PC-3 (cell line): ENCODE measurements around the gene L3HYPDH. TPM values are rescaled to one million over a fixed set of nuclear protein-coding genes. Genes with fewer than 3 reads are reported as not detected.
A peak's percentile ranks its signal among the peaks of the same experiment; 100 is the strongest.

Experiments
- ATAC-seq: fragments of 200-7000 bp; cut with Tn5 transposase; 2 replicates; pipeline ENCODE4 v1.9.1; 2020; ENCODE audit warnings: mild to moderate bottlenecking, moderate library complexity
- BruUV-seq: library from RNA; stranded (reverse); fragments of 400-500 nt; replicated peaks from 2 replicates; lab custom pipeline; 2021; lab: Mats Ljungman, UMichigan
- CTCF ChIA-PET: fragments of 300-600 bp; sonication (Branson Sonifier 250); formaldehyde crosslinking; loops from one replicate; lab custom pipeline; 2022; ENCODE audit warnings: antibody characterized with exemption; lab: Charles Lee
- POLR2A ChIA-PET: fragments of 300-600 bp; sonication (Branson Sonifier 250); formaldehyde crosslinking; loops from one replicate; lab custom pipeline; 2022; ENCODE audit warnings: antibody characterized with exemption; ENCODE audit not compliant: unreplicated experiment; lab: Charles Lee
- DNase-seq: peaks from one replicate; pipeline ENCODE4 v3.0.0-alpha.2; 2015
- H2AFZ ChIP-seq: fragments of 300-600 bp; sonication (generic); 2 replicates; pipeline ENCODE4 v1.6.0; 2016; ENCODE audit warnings: antibody characterized with exemption, low read length
- H3F3A ChIP-seq: fragments of 300-600 bp; sonication (generic); one replicate; pipeline ENCODE4 v1.6.0; 2017; ENCODE audit warnings: antibody characterized with exemption, low read length, control low read depth, mild to moderate bottlenecking; ENCODE audit not compliant: unreplicated experiment
- H3K27ac ChIP-seq: fragments of 300-600 bp; sonication (generic); 2 replicates; pipeline ENCODE4 v1.5.1; 2016; ENCODE audit warnings: mild to moderate bottlenecking, low read length
- H3K27me3 ChIP-seq: fragments of 300-600 bp; sonication (generic); 2 replicates; pipeline ENCODE4 v1.6.1; 2016; ENCODE audit warnings: low read length, mixed read lengths
- H3K36me3 ChIP-seq: fragments of 300-600 bp; sonication (generic); 2 replicates; pipeline ENCODE4 v1.6.1; 2016; ENCODE audit warnings: low read depth, mixed run types, low read length, mixed read lengths
- H3K4me1 ChIP-seq: fragments of 300-600 bp; sonication (generic); 2 replicates; pipeline ENCODE4 v1.5.1; 2016; ENCODE audit warnings: low read length; ENCODE audit not compliant: insufficient read depth
- H3K4me2 ChIP-seq: fragments of 300-600 bp; sonication (generic); 2 replicates; pipeline ENCODE4 v1.6.0; 2016; ENCODE audit warnings: low read length
- H3K4me3 ChIP-seq: fragments of 300-600 bp; sonication (generic); 2 replicates; pipeline ENCODE4 v1.5.1; 2016; ENCODE audit warnings: mild to moderate bottlenecking, low read length, mixed read lengths
- H3K79me2 ChIP-seq: fragments of 300-600 bp; sonication (generic); 2 replicates; pipeline ENCODE4 v1.6.1; 2017; ENCODE audit warnings: low read length, mixed read lengths
- H3K9ac ChIP-seq: fragments of 300-600 bp; sonication (generic); 2 replicates; pipeline ENCODE4 v1.6.0; 2016; ENCODE audit warnings: mild to moderate bottlenecking, low read length
- H3K9me2 ChIP-seq: fragments of 300-600 bp; sonication (generic); replicated peaks from 2 replicates; pipeline ENCODE4 v1.6.1; 2016; ENCODE audit warnings: mixed run types, low read length, mixed read lengths
- H3K9me3 ChIP-seq: fragments of 300-600 bp; sonication (generic); 2 replicates; pipeline ENCODE4 v1.6.1; 2016; ENCODE audit warnings: low read length, mixed read lengths
- H4K20me1 ChIP-seq: fragments of 300-600 bp; sonication (generic); 2 replicates; pipeline ENCODE4 v1.6.1; 2016; ENCODE audit warnings: low read length, mixed read lengths
- CTCF ChIP-seq: fragments of 300-600 bp; sonication (generic); conservative IDR thresholded peaks from 2 replicates; pipeline ENCODE4 v1.5.1; 2017; ENCODE audit warnings: antibody characterized with exemption, low read depth, mild to moderate bottlenecking, low read length
- EZH2 ChIP-seq: fragments of 300-600 bp; sonication (generic); IDR thresholded peaks from one replicate; pipeline ENCODE4 v1.6.1; 2017; ENCODE audit warnings: antibody characterized with exemption, mild to moderate bottlenecking, low read length; ENCODE audit not compliant: unreplicated experiment
- EZH2phosphoT487 ChIP-seq: fragments of 300-600 bp; sonication (generic); IDR thresholded peaks from 2 replicates; pipeline ENCODE4 v1.6.1; 2018; ENCODE audit warnings: mild to moderate bottlenecking, antibody characterized with exemption, low read length, borderline replicate concordance
- intact Hi-C: fragments of 100-400 bp; cut with micrococcal nuclease; formaldehyde crosslinking; loops from 2 replicates; pipeline ENCODE4 v1.9.0; 2023
- total RNA-seq: library from RNA; depleted of rRNA; stranded (reverse); fragments of >200 nt; gene quantifications from 2 replicates; pipeline ENCODE4 v1.2.3, GENCODE V29; 2014

The L3HYPDH gene
- total RNA-seq, 1 experiment from 2014 or later = 117 TPM

GRCh38 chr14:59509101-59509500, 24.9 kb upstream of the L3HYPDH start:
- TF ChIP-seq EZH2 = no peak
- no peak for TF ChIP-seq EZH2phosphoT487
- TF ChIP-seq CTCF = no peak
- peaks cover 5% of the 10 kb centered on the region; the same call in 1 of the 2 replicates for H3K36me3 ChIP-seq
- no peak overlapping the region for H3K4me2 ChIP-seq
- no peaks in the 10 kb centered on the region for H3K79me2 ChIP-seq
- ATAC-seq = no peak
- H3K9ac ChIP-seq = no peak overlapping the region
- ChIA-PET POLR2A (interaction anchor here (0.6 kb wide), 1 partner anchor 326 kb away, joined by 4 read pairs; no protein-coding TSS in a partner anchor), CTCF (no interaction called here)
- no peak overlapping the region for H3K4me3 ChIP-seq
- H3K27me3 ChIP-seq = peaks cover 2% of the 10 kb centered on the region; the same call in 1 of the 2 replicates
- no peaks in the 10 kb centered on the region for H3F3A ChIP-seq
- peaks cover 7% of the 10 kb centered on the region for H3K4me1 ChIP-seq
- no peak for DNase-seq
- no TSS peak for BruUV-seq
- H3K9me2 ChIP-seq = no peaks in the 10 kb centered on the region
- H4K20me1 ChIP-seq = no peaks in the 10 kb centered on the region
- no peaks in the 10 kb centered on the region for H3K9me3 ChIP-seq
- H3K27ac ChIP-seq = no peak overlapping the region
- no peak overlapping the region for H2AFZ ChIP-seq
- intact Hi-C loops = no loop called here

- Histone ChIP-seq H3F3A (no peaks in the 10 kb centered on the region), H4K20me1 (no peaks in the 10 kb centered on the region), H3K4me1 (peaks cover 7% of the 10 kb centered on the region), H3K27ac (no peak overlapping the region), H3K4me3 (no peak overlapping the region), H3K27me3 (no peaks in the 10 kb centered on the region; the same call in 1 of the 2 replicates), H3K9me2 (no peaks in the 10 kb centered on the region), H3K9ac (no peak overlapping the region), H2AFZ (no peak overlapping the region), H3K9me3 (no peaks in the 10 kb centered on the region), H3K36me3 (peaks cover 11% of the 10 kb centered on the region; the same call in 1 of the 2 replicates), H3K79me2 (no peaks in the 10 kb centered on the region), H3K4me2 (no peak overlapping the region)
- peak; percentile 15 for ATAC-seq
- peak; percentile 89 for DNase-seq
- BruUV-seq = no TSS peak
- ChIA-PET CTCF (interaction anchor here (0.6 to 1.6 kb wide), 6 partner anchors 28 to 390 kb away, joined by 3 to 15 read pairs (median 3); partner anchors contain the start of gene CCDC175), POLR2A (interaction anchor here (0.5 to 0.9 kb wide), 2 partner anchors 20 to 59 kb away, joined by 4 to 6 read pairs; no protein-coding TSS in a partner anchor)
- TF ChIP-seq EZH2 (no peak), CTCF (no peak), EZH2phosphoT487 (no peak)
- intact Hi-C loops = loop anchor here (1.0 to 2.0 kb wide), 3 partner anchors 69 to 677 kb away; partner anchors contain the start of gene CCDC175
Measured at GRCh38 chr14:59507752-59508103, 23.5 kb upstream of the L3HYPDH start.
